Measurements from ENCODE around the gene OOSP4A.

Gene OOSP4A

DNA sequence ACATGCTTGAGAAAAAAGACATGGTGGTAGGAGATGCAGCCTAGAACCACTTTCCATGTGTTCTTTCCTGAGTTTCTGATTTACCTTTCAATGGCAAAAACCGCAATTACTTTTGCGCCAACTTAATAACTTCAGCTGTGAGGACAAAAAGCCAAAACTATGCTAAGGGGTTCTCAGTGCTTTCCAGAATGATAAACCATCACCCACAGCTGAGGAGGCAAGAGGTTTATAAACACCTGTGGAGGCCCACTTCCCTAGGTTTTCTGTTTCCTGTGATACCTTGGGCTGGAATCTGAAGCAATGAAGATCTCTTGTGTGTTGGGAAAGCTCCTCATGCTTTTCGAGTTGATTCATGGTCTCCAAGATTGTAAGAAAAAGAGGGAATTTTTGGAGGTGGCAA is at the start of gene OOSP4A:
OOSP4A (plus strand) TSS at position 301 of the 400 bp plus-strand sequence; CDS start at position 301, 0 bp downstream.
- no peak for DNase-seq

DNA sequence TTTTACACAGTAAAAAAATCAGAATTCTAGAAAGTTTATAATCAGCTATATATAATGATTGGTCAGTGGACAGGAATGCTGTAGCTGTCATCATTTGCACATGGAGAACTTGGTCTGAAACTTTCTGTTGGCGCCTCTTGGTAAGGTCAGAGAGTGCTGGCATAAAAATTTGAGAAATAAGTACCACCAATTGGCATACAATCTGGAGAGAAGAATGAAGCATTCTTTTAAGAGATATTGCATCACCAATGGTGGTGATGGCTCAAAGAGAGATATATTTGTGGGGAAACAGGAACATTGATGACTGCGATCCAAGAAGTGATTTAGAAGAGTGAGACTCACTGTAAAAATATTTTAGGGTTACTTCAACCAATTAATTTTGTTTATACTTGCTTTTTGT is 45.4 kb upstream of the OOSP4A start:
- DNase-seq = no peak

DNA sequence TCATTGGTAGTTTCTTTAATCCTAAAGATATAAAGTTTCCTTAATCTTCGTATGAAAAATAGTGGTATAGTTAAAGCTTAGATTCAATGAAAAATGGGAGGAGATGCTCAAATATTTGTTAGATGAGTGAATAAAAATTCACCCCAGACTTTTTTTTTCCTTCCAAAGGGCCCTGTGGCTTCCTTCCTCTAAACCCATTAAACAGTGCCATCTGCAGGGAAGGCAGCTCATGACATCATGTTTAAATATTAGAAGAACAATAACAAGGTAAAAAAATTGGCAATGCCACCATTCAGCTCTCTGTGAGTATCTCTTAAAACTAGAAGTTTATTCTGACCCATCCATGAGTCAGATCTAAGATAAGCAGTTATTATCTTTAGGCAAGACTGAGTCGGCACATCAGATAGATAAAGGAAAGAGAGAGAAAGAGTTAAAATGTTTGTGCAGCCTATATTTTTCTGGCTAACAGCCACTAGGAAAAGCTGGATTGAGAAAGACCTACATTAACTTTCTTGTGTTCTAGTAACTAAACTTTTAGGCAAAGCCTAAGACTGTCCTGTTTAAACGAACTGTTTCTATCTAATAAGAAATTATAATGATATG is 44.7 kb upstream of the OOSP4A start:
- DNase-seq = no peak

DNA sequence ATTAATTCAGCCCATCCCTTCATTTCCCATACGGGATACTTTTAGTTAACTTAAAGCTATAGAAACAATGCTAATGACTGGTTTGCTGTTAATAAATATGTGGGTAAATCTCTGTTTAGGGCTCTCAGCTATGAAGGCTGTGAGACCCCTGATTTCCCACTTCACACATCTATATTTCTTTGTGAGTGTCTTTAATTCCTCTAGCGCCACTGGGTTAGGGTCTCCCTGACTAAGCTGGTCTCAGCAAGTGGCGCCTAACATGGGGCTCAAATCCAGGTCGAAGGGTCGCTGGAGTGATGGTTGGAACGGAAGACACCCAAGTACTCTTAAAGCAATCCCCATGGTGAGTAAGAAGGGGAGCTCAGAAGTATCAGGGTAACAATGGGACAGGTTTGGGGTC is 40.0 kb upstream of the OOSP4A start:
- no peak for DNase-seq

DNA sequence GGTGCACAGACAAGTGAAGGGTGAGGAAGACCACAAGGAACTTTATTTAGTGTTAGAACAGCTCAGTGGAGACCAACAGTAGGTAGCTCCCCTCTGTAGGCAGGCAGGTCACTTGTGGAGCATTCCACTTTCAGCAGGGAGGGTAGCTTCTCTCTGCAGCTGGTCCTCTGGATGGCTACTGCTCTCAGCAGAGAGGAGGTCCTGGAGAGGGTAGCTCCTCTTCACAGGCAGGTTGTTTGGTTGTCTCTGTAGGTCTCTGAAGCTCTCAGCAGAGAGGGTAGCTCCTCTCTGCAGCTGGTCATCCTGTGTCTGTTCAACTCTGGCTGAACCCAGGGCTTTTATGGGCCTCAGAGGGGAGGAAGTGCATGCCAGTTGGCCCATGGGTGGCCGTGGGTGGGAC is 32.1 kb upstream of the OOSP4A start:
- DNase-seq = no peak

DNA sequence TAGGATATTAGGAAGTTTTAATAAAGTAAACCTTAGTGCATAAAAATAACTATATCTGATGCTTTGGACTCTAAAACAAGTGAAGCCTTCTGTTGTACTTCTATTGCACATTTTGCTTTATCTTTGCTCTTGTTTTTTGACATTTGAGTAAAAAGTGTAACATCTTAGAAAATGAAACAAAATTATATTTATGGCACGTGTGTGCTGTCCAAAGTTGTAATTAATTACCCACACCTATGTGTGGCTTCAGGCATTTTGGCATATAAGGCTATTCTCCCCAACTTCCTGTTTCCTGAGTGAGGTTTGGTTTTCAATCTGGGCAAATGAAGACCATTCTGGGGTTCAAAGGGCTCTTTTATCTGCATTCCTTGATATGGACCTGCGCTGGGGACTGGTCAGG is 25.7 kb upstream of the OOSP4A start, which contains the start of gene OOSP1:
OOSP1 (plus strand) TSS at position 301 of the 400 bp plus-strand sequence; CDS start at position 324, 23 bp downstream.
- DNase-seq = no peak

DNA sequence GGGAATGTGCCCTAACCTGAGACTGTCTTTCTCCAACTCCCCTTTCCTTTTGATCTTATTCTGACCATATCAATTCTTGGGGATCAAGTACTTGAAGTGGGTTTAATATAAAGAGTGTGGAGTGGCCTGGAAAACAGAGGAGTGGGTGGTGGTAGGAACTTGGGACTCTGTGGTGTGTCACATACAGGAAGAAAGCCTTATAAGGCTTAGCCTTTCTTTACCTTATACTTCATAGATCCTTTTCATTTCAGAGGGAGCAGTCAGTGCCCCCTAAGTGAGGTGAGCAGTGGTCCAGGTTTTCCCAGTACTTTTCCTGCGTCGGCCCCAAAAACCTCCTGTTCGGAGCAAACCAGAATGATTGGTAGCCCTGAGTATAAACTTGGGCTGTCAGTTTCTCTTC is 25.1 kb upstream of the OOSP4A start:
- DNase-seq = no peak

DNA sequence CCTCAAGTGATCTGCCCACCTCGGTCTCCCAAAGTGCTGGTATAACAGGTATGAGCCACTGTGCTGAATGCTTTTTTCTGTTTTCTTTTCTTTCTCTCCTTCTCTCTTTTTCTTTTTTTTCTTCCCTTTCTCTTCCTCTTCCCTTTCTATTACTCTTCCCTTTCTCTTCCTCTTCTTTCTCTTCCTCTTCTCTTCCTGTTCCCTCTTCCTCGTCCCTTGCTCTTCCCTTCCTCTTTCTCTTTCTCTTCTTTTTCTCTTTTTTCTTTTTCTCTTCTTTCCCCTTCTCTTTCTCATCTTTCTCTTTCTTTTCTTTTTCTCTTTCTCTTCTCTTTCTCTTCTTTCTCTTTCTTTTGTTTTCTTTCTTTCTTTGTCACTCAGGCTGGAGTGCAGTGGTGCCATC is 24.4 kb upstream of the OOSP4A start:
- no peak for DNase-seq

DNA sequence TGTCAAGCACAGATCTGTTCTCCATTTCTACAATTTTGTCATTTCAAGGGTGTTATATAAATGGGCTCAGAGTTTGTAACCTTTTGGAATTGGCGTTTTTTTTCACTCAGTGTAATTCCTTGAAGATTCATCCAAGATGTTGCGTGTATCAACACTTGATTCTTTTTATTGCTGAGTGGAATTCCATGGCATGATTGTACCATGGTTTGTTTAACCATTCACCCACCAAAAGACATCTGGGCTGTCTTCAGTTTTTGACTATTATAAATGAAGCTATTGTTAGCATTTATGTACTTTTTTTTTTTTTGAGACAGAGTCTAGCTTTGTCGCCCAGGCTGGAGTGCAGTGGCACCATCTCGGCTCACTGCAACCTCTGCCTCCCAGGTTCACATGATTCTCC is 22.7 kb upstream of the OOSP4A start:
- no peak for DNase-seq

DNA sequence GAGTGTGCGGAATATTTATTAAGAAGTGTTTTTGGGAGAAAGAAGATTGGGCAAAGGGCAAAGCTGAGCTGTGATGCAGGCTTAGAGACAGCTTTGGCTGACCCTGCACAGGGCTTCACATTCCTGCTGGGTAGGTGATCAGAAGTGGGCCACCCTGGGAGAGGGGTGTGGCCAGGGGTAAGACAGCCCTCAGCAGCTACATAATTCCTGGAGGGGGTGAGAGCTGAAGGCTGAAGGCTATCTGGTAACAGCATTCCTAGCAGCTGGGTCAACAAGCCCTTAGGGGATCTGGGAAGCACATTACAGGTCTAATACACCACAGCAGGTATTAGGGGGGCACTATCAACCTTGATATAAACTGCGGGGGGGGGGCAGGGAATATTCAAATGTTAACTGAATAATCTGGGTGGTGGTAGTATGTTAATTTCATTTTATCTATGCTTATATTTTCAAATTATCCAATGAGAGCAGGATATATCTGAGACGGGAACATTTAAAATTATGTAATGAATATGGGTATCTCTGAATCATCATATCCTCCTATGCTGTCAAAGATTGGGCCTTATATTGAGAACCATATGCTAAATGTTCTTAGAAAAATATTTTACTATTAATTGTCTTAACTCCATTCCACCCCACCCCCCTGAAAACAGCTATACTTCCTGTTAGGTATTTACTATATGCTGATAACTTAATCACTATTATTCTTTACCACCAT is 19.7 kb upstream of the OOSP4A start:
- DNase-seq = no peak

DNA sequence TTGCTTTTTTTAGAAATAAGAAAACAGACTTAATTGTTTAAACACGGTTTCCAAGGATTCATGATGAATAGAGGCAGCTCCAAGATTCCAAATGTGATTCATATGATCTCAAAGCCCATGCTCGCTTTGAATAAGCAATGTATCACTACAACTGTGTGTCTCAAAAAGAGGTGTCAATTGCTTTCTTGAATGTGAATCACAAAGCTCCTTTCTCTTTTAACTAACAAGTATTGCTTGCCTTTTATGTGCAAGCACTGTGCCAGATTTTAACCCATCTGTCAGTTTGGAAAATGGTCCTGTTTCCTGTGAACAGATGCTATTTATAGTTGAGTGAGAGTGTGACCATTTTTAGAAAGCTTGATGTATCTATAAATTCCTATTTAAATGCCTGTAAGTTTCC is 19.1 kb upstream of the OOSP4A start:
- no peak for DNase-seq

DNA sequence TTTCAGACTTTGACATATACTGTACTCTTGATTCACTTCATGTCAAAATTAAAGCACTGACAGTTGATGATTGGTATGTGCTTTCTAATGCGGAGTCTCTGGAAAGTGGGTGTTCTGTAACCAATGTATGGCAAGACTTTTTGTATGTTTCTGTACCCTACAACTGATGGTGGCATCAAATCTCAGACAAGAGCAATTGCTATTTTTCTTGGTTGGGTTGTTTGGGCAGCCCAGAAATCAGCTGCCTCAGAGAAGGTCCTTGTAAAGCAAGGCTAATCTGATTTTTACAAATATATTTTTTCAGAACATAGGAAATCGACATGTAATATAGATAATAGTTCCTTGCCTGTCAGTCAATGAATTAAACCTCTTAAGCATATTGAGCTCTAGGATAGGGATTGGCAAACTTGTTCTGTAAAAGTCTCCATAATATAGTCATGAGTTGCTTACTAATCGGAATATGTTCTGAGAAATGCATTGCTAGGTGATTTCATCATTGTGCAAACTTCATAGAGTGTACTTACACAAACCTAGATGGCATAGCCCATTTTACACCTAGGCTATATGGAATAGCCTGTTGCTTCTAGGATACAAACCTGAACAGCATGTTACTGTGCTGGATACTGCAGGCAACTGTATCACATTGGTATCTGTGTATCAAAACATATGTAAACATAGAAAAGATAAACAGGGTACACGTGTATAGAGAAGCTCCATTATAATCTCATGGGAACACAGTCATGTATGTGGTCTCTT is 10.2 kb upstream of the OOSP4A start:
- no peak for DNase-seq

DNA sequence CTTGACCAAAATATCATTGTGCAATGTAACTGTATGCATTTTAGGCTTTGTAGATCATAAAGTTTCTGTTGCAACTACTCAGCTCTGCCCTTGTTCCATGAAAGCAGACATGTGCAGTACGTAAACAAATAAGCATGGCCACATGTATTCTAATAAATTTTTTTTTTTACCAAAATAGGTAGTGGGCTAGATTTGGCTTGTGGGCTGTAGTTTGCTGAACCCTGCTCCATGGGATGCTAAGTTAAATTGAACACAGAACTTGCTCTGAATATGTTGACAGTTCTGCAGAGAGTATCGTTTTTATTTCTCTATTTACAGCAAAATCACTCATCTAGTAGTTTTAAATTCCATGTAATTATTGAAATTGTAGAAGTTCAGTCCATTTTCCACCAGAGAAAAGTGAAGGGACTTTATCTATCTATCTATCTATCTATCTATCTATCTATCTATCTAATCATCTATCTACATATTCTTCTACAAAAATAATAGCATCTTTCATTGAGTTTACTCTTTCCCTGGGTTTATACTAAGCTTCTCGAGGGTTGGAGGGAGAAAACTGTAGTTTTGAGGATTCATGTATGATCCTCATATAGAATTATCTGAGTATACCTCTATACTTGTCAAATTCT is 9.5 kb upstream of the OOSP4A start:
- DNase-seq = no peak

DNA sequence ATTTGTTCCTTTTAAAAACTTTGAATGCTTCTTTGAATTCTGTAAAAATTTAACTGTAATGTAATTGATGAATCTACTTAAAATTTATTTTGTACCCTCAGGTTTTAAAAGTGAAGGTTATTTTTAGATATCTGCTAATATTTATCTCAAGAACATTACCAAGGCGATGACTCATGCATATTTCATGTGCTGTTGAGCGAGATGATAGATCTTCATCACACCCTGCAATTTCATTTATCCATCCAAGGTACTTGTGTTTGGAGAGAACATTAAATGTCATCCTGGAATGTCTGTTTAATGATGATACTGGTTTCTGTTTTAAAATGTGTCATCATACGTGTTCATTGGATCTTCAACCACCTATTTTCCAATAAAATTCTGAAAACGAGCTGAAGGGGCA is 6.7 kb upstream of the OOSP4A start:
- no peak for DNase-seq

DNA sequence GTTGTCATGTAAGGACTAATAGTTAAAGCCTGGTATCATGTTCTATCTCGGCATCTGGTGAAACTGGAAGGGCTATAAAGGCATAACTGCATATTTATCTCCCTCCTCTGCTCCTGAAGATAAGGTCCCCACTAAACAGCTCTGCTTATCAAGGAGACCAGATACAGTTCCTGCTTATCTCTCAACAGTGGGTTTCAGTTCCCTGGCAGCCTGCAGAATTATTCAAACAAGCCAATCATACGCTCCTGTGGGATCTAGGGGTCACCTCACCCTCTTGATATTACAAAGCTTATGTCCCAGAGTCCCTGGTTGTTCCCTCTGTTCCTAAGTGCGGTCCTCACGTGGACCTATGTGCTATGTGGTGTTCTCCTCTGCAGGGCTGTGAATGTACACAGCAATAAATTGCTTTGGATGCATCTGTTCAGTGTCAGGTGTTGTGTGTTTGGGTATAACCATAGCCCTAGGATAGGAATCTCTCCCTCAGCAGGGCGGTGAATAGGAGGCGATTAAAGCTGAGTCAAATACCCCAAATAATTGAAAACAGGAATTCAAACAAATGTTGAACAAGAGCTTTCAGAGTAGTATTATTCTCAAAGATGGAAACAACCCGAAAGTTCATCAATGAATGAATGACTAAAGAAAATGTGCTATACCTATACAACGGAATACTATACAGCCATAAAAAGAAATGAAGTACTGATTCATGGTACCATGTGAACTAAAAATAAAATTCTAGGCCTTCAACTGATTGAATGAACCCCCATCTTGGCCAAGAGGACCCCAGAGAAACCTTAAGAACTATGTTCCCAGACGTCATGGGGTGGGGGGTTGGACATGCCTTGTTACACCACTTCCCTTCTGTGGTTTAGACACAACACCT is 3.1 kb upstream of the OOSP4A start:
- no peak for DNase-seq

DNA sequence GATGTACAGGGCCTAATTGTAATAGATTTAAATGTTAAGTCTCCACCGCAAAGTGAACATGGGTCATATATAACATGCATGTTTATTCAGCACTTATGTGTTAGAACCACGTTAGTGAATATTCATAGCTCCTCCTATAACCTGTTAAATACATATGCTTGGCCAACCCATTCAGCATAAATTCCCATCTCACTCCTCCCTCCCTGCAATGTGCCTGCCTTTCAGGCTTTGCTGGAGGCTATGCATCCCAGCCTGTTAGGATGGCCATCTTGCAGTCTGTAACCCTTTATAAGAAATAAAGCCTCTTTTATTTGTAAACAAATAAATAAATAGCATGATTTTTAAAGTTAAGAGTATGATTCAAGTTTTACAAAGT is 1.7 kb upstream of the OOSP4A start:
- DNase-seq = no peak

DNA sequence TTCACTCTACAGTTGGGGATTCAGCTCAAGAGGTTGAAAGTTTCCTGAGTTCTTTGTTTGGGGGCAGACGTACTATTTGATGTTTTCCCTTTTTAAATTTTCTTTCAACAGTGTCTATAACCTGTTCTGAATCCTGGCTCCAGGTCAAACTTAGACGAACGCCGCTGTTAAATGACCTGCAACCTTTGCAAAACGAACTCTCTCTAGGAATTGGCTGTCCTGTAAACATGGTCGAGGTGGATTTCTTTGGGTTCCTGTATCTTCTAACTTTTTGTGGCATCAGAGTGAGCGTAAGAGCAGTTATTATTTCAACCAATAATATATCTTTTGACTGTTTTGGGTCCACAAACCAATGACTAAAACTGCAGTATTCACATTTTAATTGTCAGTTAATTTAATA is 1.6 kb downstream of the OOSP4A start:
- no peak for DNase-seq

DNA sequence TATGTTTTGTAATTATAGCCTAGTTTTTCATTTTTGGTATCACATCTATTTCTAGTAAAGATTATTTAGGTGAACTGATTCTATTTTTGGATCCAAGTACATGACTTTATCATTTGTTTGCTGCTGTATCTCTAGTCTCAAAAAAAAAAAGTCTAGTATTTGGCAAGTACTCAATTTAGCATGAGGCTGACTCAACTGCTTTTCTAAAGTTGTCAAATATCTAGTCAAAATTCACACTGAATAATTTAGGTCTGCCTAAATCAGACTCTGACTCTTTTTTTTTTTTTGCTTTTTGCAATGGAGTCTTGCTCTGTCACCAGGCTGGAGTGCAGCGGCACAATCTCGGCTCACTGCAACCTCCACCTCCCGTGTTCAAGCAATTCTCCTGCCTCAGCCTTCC is 2.4 kb downstream of the OOSP4A start:
- DNase-seq = no peak

DNA sequence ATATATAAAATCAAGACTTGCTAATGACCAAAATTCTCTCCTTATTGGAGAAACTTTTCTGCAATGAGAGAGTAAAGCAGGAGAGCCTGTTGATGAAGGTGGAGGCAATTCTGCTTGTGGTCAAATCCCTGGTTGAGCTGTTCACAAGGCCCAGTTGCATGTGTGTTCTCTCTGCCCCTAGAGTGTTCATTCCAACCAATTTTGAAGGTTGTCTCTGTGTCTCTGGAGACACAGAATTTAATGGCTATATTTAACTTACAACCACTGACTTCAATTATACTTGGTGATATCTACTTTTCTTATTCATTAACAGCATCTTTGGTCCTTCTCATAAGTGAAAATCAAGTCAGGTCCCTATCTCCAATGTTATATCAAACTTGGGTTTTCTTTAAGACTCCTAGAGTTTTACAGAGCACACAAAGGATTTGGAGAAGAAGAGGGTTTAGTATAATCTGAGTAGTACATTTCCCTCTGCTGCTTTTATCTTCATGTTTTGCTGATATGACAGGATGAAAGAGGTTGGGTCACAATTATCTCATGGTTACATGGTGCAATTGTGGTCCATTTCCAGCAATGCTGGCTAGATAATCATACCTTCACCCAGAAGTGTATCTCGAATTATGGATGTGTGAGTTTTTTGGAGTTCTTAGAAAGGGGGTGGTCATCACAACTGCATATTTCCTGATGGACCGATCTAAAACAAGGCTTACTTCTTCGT is 4.0 kb downstream of the OOSP4A start:
- no peak for DNase-seq

DNA sequence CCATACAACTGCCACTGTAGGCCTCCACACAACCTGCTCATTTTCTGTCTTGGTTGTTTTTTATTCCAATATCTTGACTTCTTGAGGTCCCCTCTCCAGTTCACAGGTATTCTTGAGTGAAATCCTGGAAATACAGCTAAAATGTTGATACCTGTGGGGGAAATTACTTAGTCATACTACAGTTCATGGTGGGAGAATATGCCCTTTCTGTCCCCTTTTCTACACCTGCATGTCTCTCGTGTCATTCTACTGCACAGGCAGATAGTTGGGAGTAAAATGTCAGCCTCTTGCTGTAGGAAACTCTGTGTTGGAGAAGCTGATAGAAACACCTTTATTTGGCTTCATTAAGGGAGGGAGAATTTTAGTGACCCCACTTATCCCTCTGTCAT is 4.6 kb downstream of the OOSP4A start:
- DNase-seq = no peak

DNA sequence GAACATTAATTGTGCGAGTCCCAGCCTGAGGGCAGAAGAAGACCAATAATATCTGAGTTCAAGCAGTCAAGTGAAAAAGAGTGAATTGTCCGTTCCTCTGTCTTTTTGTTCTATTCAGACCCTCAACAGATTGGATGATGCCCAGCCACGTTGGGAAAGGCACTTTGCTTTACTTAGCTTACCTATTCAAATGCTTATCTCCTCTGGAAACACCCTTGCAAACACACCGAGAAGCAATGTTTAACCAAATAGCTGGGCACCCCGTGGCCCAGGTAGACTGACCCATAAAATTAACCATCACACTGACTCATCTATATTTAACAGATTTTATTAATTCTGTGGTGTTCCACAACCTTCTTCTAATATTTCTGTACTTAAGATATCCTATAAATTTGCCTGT is 9.3 kb downstream of the OOSP4A start:
- no peak for DNase-seq

All from activated T-cell treated with anti-CD3 and anti-CD28 coated beads, Interleukin-2, amount 50 U/mL, for 1 hour (primary cell).